Neural cell (in vitro differentiated cells): ENCODE data around the gene KCNQ5.

Experiments
- CTCF ChIP-seq: fragments of 450-650 bp; IDR thresholded peaks from 2 replicates; pipeline ENCODE4 v1.5.1; 2014; ENCODE audit warnings: antibody characterized with exemption, mild to moderate bottlenecking, moderate library complexity; ENCODE audit not compliant: poor library complexity, severe bottlenecking
- EP300 ChIP-seq: fragments of 450-650 bp; conservative IDR thresholded peaks from 2 replicates; pipeline ENCODE4 v1.6.1; 2014; ENCODE audit warnings: antibody characterized with exemption, mild to moderate bottlenecking, moderate library complexity; ENCODE audit not compliant: poor library complexity, severe bottlenecking
- EZH2 ChIP-seq: fragments of 200-600, 300-800 bp; shearing (Covaris generic), sonication (generic); IDR thresholded peaks from 2 replicates; pipeline ENCODE4 v1.6.1; 2014; ENCODE audit warnings: antibody characterized with exemption, low read length, borderline replicate concordance, mild to moderate bottlenecking; ENCODE audit not compliant: insufficient read depth, poor library complexity, severe bottlenecking
- POLR2AphosphoS5 ChIP-seq: IDR thresholded peaks from 2 replicates; pipeline ENCODE4 v1.6.1; 2012
- RAD21 ChIP-seq: fragments of 450-650 bp; conservative IDR thresholded peaks from 2 replicates; pipeline ENCODE4 v1.6.1; 2014; ENCODE audit warnings: antibody characterized with exemption, mild to moderate bottlenecking, moderate library complexity

- TF ChIP-seq CTCF (no peak), POLR2AphosphoS5 (no peak), EZH2 (no peak), RAD21 (no peak), EP300 (no peak)
Observed at GRCh38 chr6:73156793-73157767, 535.2 kb downstream of the KCNQ5 start.
